ENCODE measurements around the gene DYNLRB1.

DNA sequence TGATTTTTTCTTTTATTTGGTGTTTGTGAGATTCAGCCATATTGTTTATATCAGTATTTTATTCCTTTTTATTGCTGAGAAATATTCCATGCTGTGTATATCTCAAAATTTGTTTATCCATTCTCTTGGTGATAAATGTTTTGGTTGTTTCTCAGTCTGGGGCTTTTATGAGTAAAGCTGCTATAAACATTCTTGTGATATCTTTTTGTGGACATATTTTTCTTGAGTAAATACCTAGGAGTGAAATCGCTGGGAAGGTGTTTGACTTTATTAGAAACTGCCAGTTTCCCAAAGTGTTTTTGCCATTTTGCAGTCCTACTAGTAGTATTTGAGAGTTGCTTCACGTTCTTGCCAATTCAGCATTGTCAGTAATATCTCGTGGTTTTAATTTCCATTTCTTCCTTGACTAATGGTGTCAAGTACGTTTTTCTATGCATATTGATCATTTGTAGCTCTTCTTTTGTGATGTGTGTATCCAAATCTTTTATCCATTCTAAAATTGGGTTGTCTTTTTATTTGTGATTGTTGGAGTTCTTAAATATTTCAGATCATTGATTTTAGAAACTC, 31.1 kb upstream of the DYNLRB1 start:
- TF ChIP-seq, protein P1, sequence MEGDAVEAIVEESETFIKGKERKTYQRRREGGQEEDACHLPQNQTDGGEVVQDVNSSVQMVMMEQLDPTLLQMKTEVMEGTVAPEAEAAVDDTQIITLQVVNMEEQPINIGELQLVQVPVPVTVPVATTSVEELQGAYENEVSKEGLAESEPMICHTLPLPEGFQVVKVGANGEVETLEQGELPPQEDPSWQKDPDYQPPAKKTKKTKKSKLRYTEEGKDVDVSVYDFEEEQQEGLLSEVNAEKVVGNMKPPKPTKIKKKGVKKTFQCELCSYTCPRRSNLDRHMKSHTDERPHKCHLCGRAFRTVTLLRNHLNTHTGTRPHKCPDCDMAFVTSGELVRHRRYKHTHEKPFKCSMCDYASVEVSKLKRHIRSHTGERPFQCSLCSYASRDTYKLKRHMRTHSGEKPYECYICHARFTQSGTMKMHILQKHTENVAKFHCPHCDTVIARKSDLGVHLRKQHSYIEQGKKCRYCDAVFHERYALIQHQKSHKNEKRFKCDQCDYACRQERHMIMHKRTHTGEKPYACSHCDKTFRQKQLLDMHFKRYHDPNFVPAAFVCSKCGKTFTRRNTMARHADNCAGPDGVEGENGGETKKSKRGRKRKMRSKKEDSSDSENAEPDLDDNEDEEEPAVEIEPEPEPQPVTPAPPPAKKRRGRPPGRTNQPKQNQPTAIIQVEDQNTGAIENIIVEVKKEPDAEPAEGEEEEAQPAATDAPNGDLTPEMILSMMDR (IDR thresholded peaks at IDR 0.05), result no peak
- TF ChIP-seq ZFX (IDR thresholded peaks at IDR 0.05; ENCODE audit: borderline replicate concordance), result no peak

Measured in 22Rv1 (cell line).